ENCODE measurements around the gene PPP1R9B.

Gene PPP1R9B

GRCh38 chr17:50103941-50104340, 46.5 kb downstream of the PPP1R9B start:
- DNase-seq: no peak

- DNase-seq: no peak
Observed at GRCh38 chr17:50103252-50103651, 47.2 kb downstream of the PPP1R9B start.

GRCh38 chr17:50102164-50102991, 48.1 kb downstream of the PPP1R9B start:
- no peak for DNase-seq

- no peak for DNase-seq
Observed at GRCh38 chr17:50101346-50102163, 48.9 kb downstream of the PPP1R9B start.

GRCh38 chr17:50100921-50101345, 49.5 kb downstream of the PPP1R9B start:
- no peak for DNase-seq

GRCh38 chr17:50100480-50100883, 50.0 kb downstream of the PPP1R9B start:
- DNase-seq: no peak

GRCh38 chr17:50099003-50099402, 51.5 kb downstream of the PPP1R9B start:
- DNase-seq: no peak

GRCh38 chr17:50098583-50098982, 51.9 kb downstream of the PPP1R9B start:
- DNase-seq: no peak

GRCh38 chr17:50097926-50098325, 52.6 kb downstream of the PPP1R9B start:
- no peak for DNase-seq

- DNase-seq: no peak
Observed at GRCh38 chr17:50097455-50097854, 53.0 kb downstream of the PPP1R9B start.

- no peak for DNase-seq
Observed at GRCh38 chr17:50096758-50097157, 53.7 kb downstream of the PPP1R9B start.

GRCh38 chr17:50096092-50096491, 54.4 kb downstream of the PPP1R9B start:
- DNase-seq: no peak

GRCh38 chr17:50095626-50096037, 54.8 kb downstream of the PPP1R9B start:
- DNase-seq: no peak

- peak; percentile 97 for DNase-seq
Observed at GRCh38 chr17:50094753-50095619, 55.5 kb downstream of the PPP1R9B start, which contains the start of gene PDK2. Gene PDK2 (plus strand): TSS chr17:50095351. CDS start chr17:50095436, 85 bp downstream.

- DNase-seq: peak; percentile 86
Observed at GRCh38 chr17:50094243-50094752, 56.2 kb downstream of the PPP1R9B start.

GRCh38 chr17:50093807-50094206, 56.7 kb downstream of the PPP1R9B start:
- DNase-seq: no peak

- DNase-seq: no peak
Observed at GRCh38 chr17:50093246-50093645, 57.2 kb downstream of the PPP1R9B start.

- DNase-seq: no peak
Observed at GRCh38 chr17:50091918-50092285, 58.6 kb downstream of the PPP1R9B start.

GRCh38 chr17:50090971-50091917, 59.2 kb downstream of the PPP1R9B start:
- DNase-seq: no peak

- DNase-seq: no peak
Observed at GRCh38 chr17:50090071-50090470, 60.4 kb downstream of the PPP1R9B start.
